ENCODE measurements around the gene SPIN1.
"Not testable (repeated sequence)": the region's sequence is repeated elsewhere in the genome, so short reads cannot be mapped to it uniquely, and the experiment has no call there.

Gene SPIN1

DNA sequence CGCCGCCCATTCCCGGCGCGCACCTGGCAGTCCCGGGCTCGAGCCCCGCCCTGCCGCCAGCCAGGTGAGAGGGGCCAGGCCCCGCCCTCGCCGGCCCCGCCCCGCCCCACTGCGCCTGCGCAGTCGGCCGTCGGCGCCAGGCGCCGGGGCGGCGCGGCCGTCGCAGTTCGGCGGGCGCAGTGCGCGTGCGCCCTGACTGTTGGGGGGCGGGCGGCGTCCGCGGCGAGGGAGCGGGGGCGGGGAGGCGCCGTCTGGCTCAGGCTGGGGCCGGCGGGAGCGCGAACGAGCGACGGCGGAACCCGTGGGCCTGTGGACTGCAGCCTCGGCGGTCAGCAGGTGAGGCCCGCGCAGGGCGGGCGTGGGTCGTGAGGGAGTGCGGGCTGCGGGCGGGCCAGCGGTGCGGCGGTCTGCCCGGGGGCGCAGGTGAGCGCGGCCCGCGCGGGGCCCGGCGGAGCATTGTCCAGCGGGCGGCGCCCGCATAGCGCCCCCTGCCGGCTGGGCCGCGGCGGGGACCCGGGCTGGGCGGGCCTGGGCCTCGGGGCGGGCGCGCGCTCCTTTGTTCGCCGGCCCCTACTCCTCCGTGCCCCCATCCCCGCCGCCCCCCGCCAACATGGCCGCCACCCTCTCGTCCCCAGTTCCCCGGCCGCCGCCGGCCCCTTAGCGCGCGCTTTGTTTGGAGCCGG, at the start of gene SPIN1:
TSS of gene SPIN1 (plus strand) at position 242 of the 683 bp plus-strand sequence. CDS start 38,096 bp downstream, outside the sequence.
- peak; percentile 85 for DNase-seq (ENCODE audit: low read depth)

- no peak for DNase-seq (ENCODE audit: low read depth)
These were observed 48.9 kb upstream of the SPIN1 start for GRCh38 chr9:88339317-88339716.

GRCh38 chr9:88342246-88342645, 46.0 kb upstream of the SPIN1 start:
- DNase-seq (ENCODE audit: low read depth): no peak

- no peak for DNase-seq (ENCODE audit: low read depth)
These were observed 44.2 kb upstream of the SPIN1 start for GRCh38 chr9:88344013-88344412.

GRCh38 chr9:88350354-88350753, 37.9 kb upstream of the SPIN1 start:
- DNase-seq (ENCODE audit: low read depth): not testable (repeated sequence)

- DNase-seq (ENCODE audit: low read depth): no peak
These were observed 33.1 kb upstream of the SPIN1 start for GRCh38 chr9:88355166-88355565.

- DNase-seq (ENCODE audit: low read depth): not testable (repeated sequence)
These were observed 31.0 kb upstream of the SPIN1 start for GRCh38 chr9:88357250-88357649.

DNA sequence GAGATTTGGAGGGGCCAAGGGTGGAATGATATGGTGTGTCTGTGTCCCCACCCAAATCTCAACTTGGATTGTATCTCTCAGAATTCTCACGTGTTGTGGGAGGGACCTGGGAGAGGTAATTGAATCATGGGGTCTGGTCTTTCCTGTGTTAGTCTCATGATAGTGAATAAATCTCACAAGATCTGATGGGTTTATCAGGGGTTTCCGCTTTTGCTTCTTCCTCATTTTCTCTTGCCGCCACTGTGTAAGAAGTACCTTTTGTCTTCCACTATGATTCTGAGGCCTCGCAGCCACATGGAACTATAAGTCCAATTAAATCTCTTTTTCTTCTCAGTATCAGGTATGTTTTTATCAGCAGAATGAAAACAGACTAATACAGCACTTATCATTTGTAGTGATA, 29.5 kb upstream of the SPIN1 start:
- no peak for DNase-seq (ENCODE audit: low read depth)

GRCh38 chr9:88359974-88360373, 28.3 kb upstream of the SPIN1 start:
- DNase-seq (ENCODE audit: low read depth): no peak

DNA sequence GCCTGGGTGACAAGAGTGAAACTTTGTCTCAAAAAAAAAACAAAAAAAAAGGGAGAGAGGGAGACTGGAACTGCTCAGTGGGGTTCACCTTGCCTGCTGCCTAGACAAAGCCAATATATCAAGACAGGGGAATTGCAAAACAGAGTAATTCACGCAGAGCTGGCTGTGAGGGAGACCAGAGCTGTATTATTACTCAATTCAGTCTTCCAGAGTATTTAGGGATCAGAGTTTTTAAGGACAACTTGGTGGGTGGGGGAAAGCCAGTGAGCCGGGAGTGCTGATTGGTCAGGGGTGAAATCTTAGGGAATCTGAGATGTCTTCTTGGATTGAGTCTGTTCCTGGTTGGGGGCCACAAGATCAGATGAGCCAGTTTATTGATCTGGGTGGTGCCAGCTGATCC, 25.6 kb upstream of the SPIN1 start:
- DNase-seq (ENCODE audit: low read depth): no peak

DNA sequence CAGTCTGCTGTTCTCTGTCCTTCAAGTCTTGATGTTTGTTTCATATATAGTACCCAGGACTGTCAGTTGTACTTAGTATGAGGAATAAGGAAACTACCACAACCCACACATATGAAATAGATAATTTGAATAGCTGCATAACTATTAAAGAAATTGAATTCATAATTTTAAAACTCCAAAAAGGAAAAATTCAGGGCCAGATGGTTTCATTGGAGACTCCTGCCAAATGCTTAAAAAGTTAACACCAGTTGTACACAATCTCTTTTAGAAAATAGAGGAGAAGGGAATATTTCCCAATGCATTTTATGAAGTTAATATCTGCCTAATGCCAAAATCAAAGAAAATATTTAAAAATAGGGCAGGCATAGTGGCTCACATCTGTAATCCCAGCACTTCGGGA, 24.6 kb upstream of the SPIN1 start:
- no peak for DNase-seq (ENCODE audit: low read depth)

GRCh38 chr9:88364706-88365105, 23.5 kb upstream of the SPIN1 start:
- no peak for DNase-seq (ENCODE audit: low read depth)

GRCh38 chr9:88370346-88370745, 17.9 kb upstream of the SPIN1 start:
- DNase-seq (ENCODE audit: low read depth): no peak

DNA sequence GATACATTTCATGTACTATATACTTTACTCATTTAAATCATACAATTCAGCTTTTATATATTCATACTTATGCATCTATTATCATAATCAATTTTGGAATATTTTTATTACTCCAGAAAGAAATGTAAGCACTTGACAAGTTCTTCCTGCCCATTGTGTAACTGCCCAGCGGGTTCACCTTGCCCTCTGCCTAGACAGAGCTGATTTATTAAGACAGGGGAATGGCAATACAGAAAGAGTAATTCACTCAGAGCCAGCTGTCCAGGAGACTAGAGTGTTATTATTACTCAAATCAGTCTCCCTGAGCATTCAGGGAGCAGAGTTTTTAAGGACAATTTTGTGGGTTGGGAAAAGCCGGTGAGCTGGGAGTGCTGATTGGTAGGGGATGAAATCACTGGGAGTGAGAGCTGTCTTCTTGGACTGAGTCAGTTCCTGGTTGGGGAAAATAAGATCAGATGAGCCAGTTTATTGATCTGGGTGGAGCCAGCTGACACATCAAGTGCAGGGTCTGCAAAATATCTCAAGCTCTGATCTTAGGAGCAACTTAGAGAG, 16.1 kb upstream of the SPIN1 start:
- no peak for DNase-seq (ENCODE audit: low read depth)

GRCh38 chr9:88373045-88373444, 15.2 kb upstream of the SPIN1 start:
- DNase-seq (ENCODE audit: low read depth): no peak

DNA sequence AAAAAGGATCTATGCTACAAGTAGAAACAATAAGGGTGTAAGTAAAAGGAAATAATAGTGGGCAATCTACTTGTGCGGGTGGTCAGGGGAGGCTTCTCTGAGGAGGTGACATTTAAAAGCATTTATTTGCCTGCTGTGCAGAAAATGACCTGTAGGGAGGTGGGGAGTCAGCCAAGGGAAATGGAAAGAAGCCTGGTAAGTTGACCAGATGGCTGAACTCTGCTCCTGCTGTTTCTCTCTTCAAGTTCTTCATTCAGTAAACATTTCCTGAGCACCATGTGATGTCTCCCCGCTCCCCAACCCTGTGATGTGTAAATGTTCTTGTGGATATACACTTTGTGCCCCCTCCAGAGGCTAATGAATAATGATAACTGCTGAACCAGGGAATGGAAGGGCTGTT, 9.9 kb upstream of the SPIN1 start:
- DNase-seq (ENCODE audit: low read depth): no peak

DNA sequence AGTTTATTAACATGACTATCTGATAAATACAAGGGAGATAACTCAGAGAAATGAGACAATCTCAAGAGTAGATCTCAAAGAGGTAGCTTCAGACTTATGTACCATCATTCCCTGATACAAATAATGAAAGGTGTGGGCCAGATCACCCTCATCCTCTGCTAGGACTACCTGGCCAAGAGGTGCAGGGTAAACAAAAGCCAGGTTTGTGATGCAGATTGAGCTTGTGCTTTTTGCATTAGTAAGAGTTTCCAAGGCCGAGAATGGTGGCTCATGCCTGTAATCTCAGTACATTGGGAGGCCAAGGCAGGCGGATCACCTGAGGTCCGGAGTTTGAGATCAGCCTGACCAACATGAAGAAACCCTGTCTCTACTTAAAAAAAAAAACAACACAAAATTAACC, 8.9 kb upstream of the SPIN1 start:
- no peak for DNase-seq (ENCODE audit: low read depth)

DNA sequence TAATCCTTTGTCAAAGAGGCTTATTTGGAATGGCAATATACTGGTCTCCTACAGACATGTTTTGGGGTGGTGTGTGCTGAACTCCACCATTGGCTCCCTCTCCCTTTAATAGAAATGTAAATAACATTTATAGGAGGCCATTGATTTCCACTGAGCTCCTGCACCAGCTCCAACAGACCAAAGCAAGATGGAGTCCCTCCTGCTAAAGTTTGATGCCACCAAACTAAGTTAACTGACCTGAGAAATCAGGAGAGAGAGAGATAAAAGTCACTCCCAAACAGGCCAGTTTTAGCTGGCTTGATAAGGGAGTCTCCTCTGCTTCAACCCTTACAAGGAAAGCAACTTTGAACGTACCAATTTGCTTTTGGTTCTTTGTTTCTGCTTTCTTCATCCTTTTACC, 8.1 kb upstream of the SPIN1 start:
- DNase-seq (ENCODE audit: low read depth): no peak

DNA sequence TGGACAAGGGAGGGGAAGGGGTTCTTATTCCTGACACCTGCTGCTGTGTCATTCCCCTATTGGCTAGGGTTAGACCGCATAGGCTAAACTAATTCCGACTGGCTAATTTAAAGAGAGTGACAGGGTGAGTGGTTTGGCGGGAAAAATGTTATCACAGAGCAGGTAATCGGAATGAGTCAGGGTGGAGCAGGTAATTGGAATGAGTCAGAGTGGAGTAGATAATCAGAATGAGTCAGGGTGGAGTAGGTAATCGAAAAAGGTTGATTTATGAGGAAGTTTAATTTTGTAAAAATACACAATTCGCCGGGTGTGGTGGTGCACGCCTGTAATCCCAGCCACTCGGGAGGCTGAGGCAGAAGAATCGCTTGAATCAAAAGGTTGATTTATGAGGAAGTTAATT, 6.9 kb upstream of the SPIN1 start:
- not testable (repeated sequence) for DNase-seq (ENCODE audit: low read depth)

DNA sequence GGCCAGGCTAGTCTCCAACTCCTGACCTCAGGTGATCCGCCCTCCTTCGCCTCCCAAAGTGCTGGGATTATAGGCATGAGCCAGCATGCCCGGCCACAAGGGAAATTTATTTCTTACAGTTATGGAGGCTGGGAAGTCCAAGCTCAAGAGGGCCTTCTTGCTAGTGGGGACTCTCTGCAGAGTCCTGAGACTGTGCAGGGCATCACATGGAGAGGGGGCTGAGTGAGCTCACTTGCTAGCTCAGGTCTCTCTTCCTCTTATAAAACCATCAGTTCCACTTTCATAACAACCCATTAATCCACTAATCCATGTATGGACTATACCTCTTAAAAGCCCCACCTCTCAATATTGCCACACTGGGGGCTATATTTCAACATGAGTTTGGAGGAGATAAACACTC, 5.1 kb upstream of the SPIN1 start:
- DNase-seq (ENCODE audit: low read depth): no peak

- DNase-seq (ENCODE audit: low read depth): not testable (repeated sequence)
These were observed 2.1 kb upstream of the SPIN1 start for GRCh38 chr9:88386137-88386536.

GRCh38 chr9:88387036-88387551, 1.1 kb upstream of the SPIN1 start:
- no peak for DNase-seq (ENCODE audit: low read depth)

DNA sequence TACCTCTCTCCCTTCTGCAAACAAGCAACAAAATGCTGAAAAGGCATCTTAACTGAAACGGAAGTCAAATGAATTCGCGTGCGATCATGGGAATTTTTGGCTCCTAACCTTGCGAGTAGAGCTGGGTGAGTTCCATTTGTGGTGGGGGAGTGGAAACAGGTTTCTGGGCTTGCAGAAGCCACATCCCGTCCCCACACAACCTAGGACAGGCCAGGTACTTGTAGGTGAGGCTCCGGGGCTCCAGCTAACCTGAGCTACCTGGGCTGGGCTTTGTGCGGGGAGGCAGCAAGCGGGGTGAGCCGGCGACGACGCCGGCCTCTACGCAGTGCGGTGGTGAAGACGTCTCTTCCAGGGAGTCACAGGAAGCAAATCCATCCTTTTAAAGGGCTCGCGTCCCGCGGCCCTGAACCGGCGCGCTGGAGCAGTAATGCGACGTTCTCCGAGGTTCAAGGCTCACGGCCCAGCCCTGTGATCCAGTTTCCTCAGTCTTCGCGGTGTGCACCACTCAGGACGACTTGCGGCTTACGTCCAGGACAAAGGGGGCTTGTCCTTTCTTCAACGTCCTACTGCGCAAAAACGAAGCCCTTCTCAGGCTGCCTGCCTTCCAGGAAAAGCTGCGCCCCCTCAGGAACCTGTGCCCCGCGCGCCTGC, 567 bp upstream of the SPIN1 start:
- peak; percentile 16 for DNase-seq (ENCODE audit: low read depth)
